Mesothelial cell of epicardium (in vitro differentiated cells): ENCODE results near the gene TPRN. TPM values are rescaled to one million over a fixed set of nuclear protein-coding genes. Genes with fewer than 3 reads are reported as not detected.
A peak's percentile ranks its signal among the peaks of the same experiment; 100 is the strongest.

Source experiments
- DNase-seq, 2 experiments: peaks; one replicate each; pipeline ENCODE4 v3.0.0; 2021; ENCODE audit warnings: low spot score in 2 of 2; ENCODE audit not compliant: unreplicated experiment in 2 of 2
- H3K27ac Mint-ChIP-seq: 2 replicates; pipeline ENCODE4 v1.8.0; 2021; ENCODE audit warnings: mixed read lengths
- H3K27me3 Mint-ChIP-seq: 2 replicates; pipeline ENCODE4 v1.8.0; 2021; ENCODE audit warnings: low read depth, mixed read lengths
- H3K36me3 Mint-ChIP-seq: 2 replicates; pipeline ENCODE4 v1.8.0; 2021; ENCODE audit warnings: mixed read lengths
- H3K4me1 Mint-ChIP-seq: 2 replicates; pipeline ENCODE4 v1.8.0; 2021; ENCODE audit warnings: mixed read lengths
- H3K4me3 Mint-ChIP-seq: 2 replicates; pipeline ENCODE4 v1.8.0; 2021; ENCODE audit warnings: mild to moderate bottlenecking, moderate library complexity, mixed read lengths
- H3K9me3 Mint-ChIP-seq: 2 replicates; pipeline ENCODE4 v1.8.0; 2021; ENCODE audit warnings: mixed read lengths
- total RNA-seq: library from RNA; stranded (reverse); gene quantifications from 3 replicates; pipeline ENCODE4 v1.2.1, GENCODE V29; 2021
- TF ChIP-seq, protein P1 (sequence below): fragments of 200-600 bp; sonication (generic); IDR thresholded peaks from one replicate; pipeline ENCODE4 v1.5.0; 2021; ENCODE audit warnings: antibody characterized with exemption; ENCODE audit not compliant: unreplicated experiment

Gene TPRN
- total RNA-seq, 1 donor from 2014 or later, result 16.7 TPM

DNA sequence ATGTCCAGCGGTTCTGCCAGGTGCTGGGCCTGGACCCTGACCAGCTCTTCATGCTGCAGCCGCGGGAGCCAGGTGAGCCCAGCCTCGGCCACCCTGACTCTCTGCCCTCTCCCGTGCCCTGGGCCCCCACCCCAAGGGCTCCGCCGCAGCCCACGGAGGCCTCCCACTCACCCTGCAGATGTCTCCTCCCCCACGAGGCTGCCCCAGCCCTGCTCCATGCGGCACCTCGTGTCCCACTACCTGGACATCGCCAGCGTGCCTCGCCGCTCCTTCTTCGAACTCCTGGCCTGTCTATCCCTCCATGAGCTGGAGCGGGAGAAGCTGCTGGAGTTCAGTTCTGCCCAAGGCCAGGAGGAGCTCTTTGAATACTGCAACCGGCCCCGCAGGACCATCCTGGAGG is 14.1 kb upstream of the TPRN start:
- TF ChIP-seq, protein P1, sequence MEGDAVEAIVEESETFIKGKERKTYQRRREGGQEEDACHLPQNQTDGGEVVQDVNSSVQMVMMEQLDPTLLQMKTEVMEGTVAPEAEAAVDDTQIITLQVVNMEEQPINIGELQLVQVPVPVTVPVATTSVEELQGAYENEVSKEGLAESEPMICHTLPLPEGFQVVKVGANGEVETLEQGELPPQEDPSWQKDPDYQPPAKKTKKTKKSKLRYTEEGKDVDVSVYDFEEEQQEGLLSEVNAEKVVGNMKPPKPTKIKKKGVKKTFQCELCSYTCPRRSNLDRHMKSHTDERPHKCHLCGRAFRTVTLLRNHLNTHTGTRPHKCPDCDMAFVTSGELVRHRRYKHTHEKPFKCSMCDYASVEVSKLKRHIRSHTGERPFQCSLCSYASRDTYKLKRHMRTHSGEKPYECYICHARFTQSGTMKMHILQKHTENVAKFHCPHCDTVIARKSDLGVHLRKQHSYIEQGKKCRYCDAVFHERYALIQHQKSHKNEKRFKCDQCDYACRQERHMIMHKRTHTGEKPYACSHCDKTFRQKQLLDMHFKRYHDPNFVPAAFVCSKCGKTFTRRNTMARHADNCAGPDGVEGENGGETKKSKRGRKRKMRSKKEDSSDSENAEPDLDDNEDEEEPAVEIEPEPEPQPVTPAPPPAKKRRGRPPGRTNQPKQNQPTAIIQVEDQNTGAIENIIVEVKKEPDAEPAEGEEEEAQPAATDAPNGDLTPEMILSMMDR, result no peak
- no peak overlapping the region for H3K4me3 Mint-ChIP-seq
- H3K4me1 Mint-ChIP-seq, result peaks cover 4% of the 10 kb centered on the region

DNA sequence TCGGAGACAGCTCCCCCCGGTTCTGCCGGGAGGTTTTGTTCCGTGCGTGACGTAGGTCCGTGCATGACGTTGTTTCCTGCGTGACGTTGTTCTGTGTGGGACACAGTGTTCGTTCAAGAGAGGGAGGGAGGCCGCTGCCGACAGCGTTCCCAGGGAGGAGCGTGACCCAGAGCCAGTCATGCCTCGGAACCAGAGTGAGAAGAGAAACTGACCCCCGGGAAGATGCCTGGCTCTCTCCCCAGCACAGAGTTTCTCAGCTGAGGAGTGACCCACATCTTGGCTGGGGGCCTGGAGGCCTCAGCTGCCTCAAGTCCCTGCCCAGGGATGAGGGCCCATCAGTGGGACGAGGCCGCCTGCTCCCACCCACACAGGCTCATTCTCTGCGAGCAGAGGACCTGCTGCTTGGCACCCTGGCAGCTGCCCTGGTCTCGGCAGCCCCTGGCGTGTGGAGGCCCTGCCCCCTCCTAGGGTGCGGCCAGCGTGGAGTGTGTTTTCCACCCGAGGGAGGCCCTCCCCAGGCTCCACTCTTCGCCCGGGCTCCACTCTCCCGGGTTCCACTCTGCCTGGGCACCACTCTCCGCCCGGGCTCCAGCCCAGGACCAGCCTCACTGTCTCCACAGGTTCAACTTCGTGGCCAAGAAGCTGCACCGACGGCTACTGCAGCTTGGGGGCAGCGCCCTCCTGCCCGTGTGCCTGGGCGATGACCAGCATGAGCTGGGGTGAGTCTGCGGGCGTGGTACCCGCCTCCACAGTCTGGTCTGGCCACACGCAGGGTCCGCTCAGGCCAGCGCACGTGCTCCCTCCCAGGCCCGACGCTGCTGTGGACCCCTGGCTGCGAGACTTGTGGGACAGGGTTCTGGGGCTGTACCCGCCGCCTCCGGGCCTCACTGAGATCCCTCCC is 12.9 kb upstream of the TPRN start:
- TF ChIP-seq, protein P1, result no peak
- no peak for DNase-seq
- Mint-ChIP-seq H3K36me3 (peaks cover 10% of the 10 kb centered on the region), H3K4me1 (peaks cover 4% of the 10 kb centered on the region), H3K27me3 (no peaks in the 10 kb centered on the region), H3K9me3 (no peaks in the 10 kb centered on the region), H3K27ac (no peak overlapping the region), H3K4me3 (no peak overlapping the region)

More for the DNA sequence above, 14.1 kb upstream of the TPRN start:
- Mint-ChIP-seq H3K36me3 (peaks cover 7% of the 10 kb centered on the region), H3K27me3 (no peaks in the 10 kb centered on the region), H3K27ac (no peak overlapping the region), H3K9me3 (no peaks in the 10 kb centered on the region)
- DNase-seq, result no peak

DNA sequence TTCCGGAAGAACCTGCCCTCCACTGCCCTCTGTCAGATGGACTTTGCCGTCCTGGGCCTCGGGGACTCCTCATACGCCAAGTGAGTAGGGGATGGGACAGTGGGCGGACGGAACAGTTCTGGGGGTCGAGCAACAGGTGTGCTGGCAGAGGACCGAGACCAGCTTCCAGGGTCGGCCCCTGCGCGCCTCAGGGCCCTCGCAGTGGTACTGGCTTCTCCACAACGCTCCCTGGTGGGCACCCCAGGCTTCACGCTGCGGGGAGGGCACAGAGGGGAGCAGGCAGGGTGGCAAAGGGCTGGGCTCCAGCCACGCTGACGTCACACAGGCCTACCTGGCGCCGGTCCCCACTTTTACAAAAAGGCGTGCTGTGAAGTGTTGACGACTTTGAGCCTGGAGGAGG is 12.0 kb upstream of the TPRN start:
- H3K36me3 Mint-ChIP-seq, result peaks cover 11% of the 10 kb centered on the region
- H3K27ac Mint-ChIP-seq, result no peak overlapping the region
- H3K9me3 Mint-ChIP-seq, result no peaks in the 10 kb centered on the region
- H3K4me3 Mint-ChIP-seq, result no peak overlapping the region
- TF ChIP-seq, protein P1, result no peak
- DNase-seq, result no peak
- no peaks in the 10 kb centered on the region for H3K27me3 Mint-ChIP-seq
- H3K4me1 Mint-ChIP-seq, result peaks cover 4% of the 10 kb centered on the region

GRCh38 chr9:137211532-137211931 is 11.0 kb upstream of the TPRN start:
- Mint-ChIP-seq H3K27me3 (no peaks in the 10 kb centered on the region), H3K4me1 (peaks cover 4% of the 10 kb centered on the region), H3K36me3 (peaks cover 15% of the 10 kb centered on the region), H3K4me3 (no peak overlapping the region), H3K27ac (no peak overlapping the region), H3K9me3 (no peaks in the 10 kb centered on the region)
- TF ChIP-seq, protein P1, result no peak
- no peak for DNase-seq

DNA sequence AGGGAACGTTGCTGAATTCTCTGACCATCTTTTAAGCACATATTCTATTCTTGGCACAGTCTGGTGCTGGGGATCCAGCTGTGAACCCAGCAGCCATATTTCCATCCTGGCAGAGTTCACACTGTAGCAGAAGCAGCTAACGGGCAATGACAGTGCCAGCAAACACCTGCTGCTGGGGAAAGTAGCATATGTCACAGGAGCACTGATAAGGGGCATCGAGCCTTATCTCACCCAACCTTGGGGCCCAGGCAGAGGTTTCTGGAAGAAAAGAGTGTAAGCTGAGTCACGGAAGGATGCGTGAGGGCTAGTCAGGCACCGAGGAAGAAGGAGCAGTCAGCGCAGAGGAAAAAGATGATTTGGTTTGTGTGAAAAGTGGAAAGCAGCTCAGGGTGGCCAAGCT is 6.1 kb upstream of the TPRN start:
- peak overlapping the region; percentile 94 for H3K27ac Mint-ChIP-seq
- H3K9me3 Mint-ChIP-seq, result no peaks in the 10 kb centered on the region
- H3K4me1 Mint-ChIP-seq, result peaks cover 30% of the 10 kb centered on the region

More for the DNA sequence above, 6.1 kb upstream of the TPRN start:
- Mint-ChIP-seq H3K36me3 (peaks cover 12% of the 10 kb centered on the region), H3K27me3 (no peaks in the 10 kb centered on the region), H3K4me3 (peak overlapping the region; percentile 95)
- no peak for DNase-seq
- TF ChIP-seq, protein P1, result no peak
